ENCODE results near the gene IL32. TPM values are rescaled to one million over a fixed set of nuclear protein-coding genes. Genes with fewer than 3 reads are reported as not detected.
A peak's percentile ranks its signal among the peaks of the same experiment; 100 is the strongest.

The IL32 gene
- total and polyA plus RNA-seq, 9 of the 15 experiments (the other 6 are each of a cell fraction or from before 2014, with no cell fraction given): 0.21 to 2.2 (median 0.37) TPM; not detected in 3

DNA sequence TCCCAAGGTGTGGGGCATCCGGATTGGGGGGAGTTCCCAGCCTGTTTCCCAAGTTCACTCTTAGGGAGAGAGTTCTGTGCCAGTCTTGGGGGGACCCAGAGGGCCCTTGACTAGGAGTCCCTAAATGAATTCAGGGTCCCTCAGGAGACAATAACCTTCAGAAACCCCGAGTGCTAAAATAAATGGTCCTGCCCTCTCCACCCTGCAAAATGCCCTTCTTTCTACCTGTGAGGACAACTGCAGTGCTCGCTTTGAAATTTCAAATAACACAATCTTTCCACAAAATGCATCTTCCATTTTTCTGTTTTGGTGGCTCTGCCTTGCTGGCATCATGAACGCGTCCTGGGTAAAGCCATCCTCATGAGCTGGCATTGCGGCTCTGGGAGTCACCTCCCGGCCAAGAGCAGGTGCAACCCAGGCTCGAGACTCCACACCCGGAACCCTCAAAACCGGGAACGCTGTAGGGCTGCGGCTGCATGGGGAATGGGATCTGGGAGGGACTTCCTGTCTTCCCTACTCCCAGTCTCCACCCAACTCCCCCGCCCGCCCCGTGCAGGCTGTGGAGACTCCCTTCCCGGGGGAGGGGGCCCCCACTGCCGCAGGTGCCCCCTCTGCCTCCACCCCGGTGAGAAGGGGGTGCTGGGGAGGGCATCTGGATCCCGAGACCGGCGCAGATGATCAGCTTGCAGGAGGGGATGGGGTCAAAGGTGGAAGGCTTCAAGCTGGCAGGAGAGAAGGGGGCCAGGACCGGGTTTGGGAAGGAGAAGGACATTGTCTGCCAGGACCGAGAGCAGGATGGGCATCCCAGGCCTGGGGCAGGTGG lies 46.8 kb downstream of the IL32 start, which contains the start of gene ZNF205 (continued):
- TF ChIP-seq NR2C2 (CRISPR knock-in tag; IDR thresholded peaks at IDR 0.05) (no peak), NR2C2 (tag; IDR thresholded peaks at IDR 0.05) (peak; percentile 84), TRIM28 (IDR thresholded peaks at IDR 0.05) (no peak), STAG1 (CRISPR knock-in tag; IDR thresholded peaks at IDR 0.05; ENCODE audit: borderline replicate concordance) (no peak), U2AF2 (optimal IDR thresholded peaks at IDR 0.05; ENCODE audit: low read depth, low read length) (no peak), MCM5 (IDR thresholded peaks at IDR 0.05; ENCODE audit: low read depth) (no peak), KDM4B (IDR thresholded peaks at IDR 0.05; ENCODE audit: borderline replicate concordance in 2 of 2, low read depth in 1 of 2) (peak in 1 of 2 experiments; percentile 55; a peak in 1 of 4 replicates), ZNF551 (CRISPR knock-in tag; IDR thresholded peaks at IDR 0.05) (no peak), SUPT5H (IDR thresholded peaks at IDR 0.05) (peak; percentile 54), BRD4 (IDR thresholded peaks at IDR 0.05) (no peak), NCOA1 (IDR thresholded peaks at IDR 0.05; ENCODE audit: low read depth) (peak; percentile 96), ZNF583 (CRISPR knock-in tag; IDR thresholded peaks at IDR 0.05) (no peak), MTA2 (IDR thresholded peaks at IDR 0.05; ENCODE audit: low read depth) (no peak), SMAD4 (CRISPR knock-in tag; conservative IDR thresholded peaks at IDR 0.05) (no peak), ZFP36 (IDR thresholded peaks at IDR 0.05; ENCODE audit: low read depth, low read length, partially characterized antibody) (no peak), NEUROD1 (IDR thresholded peaks at IDR 0.05; ENCODE audit: borderline replicate concordance, low read depth, low read length, partially characterized antibody) (peak; percentile 76)
- TF ChIP-seq, protein P1, sequence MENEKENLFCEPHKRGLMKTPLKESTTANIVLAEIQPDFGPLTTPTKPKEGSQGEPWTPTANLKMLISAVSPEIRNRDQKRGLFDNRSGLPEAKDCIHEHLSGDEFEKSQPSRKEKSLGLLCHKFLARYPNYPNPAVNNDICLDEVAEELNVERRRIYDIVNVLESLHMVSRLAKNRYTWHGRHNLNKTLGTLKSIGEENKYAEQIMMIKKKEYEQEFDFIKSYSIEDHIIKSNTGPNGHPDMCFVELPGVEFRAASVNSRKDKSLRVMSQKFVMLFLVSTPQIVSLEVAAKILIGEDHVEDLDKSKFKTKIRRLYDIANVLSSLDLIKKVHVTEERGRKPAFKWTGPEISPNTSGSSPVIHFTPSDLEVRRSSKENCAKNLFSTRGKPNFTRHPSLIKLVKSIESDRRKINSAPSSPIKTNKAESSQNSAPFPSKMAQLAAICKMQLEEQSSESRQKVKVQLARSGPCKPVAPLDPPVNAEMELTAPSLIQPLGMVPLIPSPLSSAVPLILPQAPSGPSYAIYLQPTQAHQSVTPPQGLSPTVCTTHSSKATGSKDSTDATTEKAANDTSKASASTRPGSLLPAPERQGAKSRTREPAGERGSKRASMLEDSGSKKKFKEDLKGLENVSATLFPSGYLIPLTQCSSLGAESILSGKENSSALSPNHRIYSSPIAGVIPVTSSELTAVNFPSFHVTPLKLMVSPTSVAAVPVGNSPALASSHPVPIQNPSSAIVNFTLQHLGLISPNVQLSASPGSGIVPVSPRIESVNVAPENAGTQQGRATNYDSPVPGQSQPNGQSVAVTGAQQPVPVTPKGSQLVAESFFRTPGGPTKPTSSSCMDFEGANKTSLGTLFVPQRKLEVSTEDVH (IDR thresholded peaks at IDR 0.05; ENCODE audit: low read depth, partially characterized antibody): peak; percentile 71
- TF ChIP-seq, protein P2, sequence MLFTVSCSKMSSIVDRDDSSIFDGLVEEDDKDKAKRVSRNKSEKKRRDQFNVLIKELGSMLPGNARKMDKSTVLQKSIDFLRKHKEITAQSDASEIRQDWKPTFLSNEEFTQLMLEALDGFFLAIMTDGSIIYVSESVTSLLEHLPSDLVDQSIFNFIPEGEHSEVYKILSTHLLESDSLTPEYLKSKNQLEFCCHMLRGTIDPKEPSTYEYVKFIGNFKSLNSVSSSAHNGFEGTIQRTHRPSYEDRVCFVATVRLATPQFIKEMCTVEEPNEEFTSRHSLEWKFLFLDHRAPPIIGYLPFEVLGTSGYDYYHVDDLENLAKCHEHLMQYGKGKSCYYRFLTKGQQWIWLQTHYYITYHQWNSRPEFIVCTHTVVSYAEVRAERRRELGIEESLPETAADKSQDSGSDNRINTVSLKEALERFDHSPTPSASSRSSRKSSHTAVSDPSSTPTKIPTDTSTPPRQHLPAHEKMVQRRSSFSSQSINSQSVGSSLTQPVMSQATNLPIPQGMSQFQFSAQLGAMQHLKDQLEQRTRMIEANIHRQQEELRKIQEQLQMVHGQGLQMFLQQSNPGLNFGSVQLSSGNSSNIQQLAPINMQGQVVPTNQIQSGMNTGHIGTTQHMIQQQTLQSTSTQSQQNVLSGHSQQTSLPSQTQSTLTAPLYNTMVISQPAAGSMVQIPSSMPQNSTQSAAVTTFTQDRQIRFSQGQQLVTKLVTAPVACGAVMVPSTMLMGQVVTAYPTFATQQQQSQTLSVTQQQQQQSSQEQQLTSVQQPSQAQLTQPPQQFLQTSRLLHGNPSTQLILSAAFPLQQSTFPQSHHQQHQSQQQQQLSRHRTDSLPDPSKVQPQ (CRISPR knock-in tag; IDR thresholded peaks at IDR 0.05; ENCODE audit: borderline replicate concordance): no peak
- TF ChIP-seq, protein P3, sequence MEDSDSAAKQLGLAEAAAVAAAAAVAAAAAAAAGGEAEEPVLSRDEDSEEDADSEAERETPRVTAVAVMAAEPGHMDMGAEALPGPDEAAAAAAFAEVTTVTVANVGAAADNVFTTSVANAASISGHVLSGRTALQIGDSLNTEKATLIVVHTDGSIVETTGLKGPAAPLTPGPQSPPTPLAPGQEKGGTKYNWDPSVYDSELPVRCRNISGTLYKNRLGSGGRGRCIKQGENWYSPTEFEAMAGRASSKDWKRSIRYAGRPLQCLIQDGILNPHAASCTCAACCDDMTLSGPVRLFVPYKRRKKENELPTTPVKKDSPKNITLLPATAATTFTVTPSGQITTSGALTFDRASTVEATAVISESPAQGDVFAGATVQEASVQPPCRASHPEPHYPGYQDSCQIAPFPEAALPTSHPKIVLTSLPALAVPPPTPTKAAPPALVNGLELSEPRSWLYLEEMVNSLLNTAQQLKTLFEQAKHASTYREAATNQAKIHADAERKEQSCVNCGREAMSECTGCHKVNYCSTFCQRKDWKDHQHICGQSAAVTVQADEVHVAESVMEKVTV (CRISPR knock-in tag; IDR thresholded peaks at IDR 0.05): no peak
- TF ChIP-seq, protein P4, sequence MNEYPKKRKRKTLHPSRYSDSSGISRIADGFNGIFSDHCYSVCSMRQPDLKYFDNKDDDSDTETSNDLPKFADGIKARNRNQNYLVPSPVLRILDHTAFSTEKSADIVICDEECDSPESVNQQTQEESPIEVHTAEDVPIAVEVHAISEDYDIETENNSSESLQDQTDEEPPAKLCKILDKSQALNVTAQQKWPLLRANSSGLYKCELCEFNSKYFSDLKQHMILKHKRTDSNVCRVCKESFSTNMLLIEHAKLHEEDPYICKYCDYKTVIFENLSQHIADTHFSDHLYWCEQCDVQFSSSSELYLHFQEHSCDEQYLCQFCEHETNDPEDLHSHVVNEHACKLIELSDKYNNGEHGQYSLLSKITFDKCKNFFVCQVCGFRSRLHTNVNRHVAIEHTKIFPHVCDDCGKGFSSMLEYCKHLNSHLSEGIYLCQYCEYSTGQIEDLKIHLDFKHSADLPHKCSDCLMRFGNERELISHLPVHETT (CRISPR knock-in tag; conservative IDR thresholded peaks at IDR 0.05 in 1 of 2, IDR thresholded peaks at IDR 0.05 in 1 of 2): peak in 1 of 2 experiments; percentile 51; a peak in 1 of 4 replicates
